GM12878 (cell line): ENCODE measurements around the gene TTLL10. TPM values are rescaled to one million over a fixed set of nuclear protein-coding genes. Genes with fewer than 3 reads are reported as not detected.

Experiments
- ATAC-seq: fragments of 200-7000 bp; cut with Tn5 transposase; 3 replicates; pipeline ENCODE4 v1.9.1; 2020; ENCODE audit warnings: mild to moderate bottlenecking, moderate library complexity
- BruUV-seq: library from RNA; stranded (reverse); fragments of 400-500 nt; replicated peaks from 2 replicates; lab custom pipeline; 2021; lab: Mats Ljungman, UMichigan
- CTCF ChIA-PET: fragments of 300-600 bp; sonication (Branson Sonifier 250); formaldehyde crosslinking; extraction: SDS; loops from one replicate; lab custom pipeline; 2021; ENCODE audit warnings: inconsistent platforms; lab: Yijun Ruan, JAX
- POLR2A ChIA-PET: fragments of 350-600 bp; formaldehyde crosslinking; extraction: SDS; loops from one replicate; lab custom pipeline; 2021; ENCODE audit warnings: inconsistent platforms; lab: Charles Lee
- RAD21 ChIA-PET: fragments of 300-600 bp; sonication (Branson Sonifier 250); formaldehyde crosslinking; loops from one replicate; lab custom pipeline; 2023; ENCODE audit warnings: antibody characterized with exemption; ENCODE audit not compliant: unreplicated experiment; lab: Charles Lee
- SMC1A ChIA-PET: fragments of 300-600 bp; sonication (Branson Sonifier 250); formaldehyde crosslinking; loops from one replicate; lab custom pipeline; 2023; ENCODE audit not compliant: unreplicated experiment, uncharacterized antibody; lab: Charles Lee
- DNase-seq: peaks from one replicate; pipeline ENCODE4 v3.0.0-alpha.2; 2011; ENCODE audit warnings: low read depth, low spot score
- FAIRE-seq: peaks from 3 replicates; lab custom pipeline; 2011; peaks lifted over from hg19 to GRCh38; lab: Jason Lieb, UNC
- H2AFZ ChIP-seq: 2 replicates; pipeline ENCODE4 v1.6.0; 2011; ENCODE audit warnings: low read depth, low read length, control low read depth; ENCODE audit not compliant: control insufficient read depth
- H3K27ac ChIP-seq: 2 replicates; pipeline ENCODE4 v1.5.1; 2011; ENCODE audit warnings: control low read depth; ENCODE audit not compliant: control insufficient read depth, insufficient read depth
- H3K27me3 ChIP-seq, 2 experiments: replicated peaks in 1 of 2; 2 replicates each; pipeline versions ENCODE4 v1.6.0 to v1.6.1; 2011; ENCODE audit warnings: low read length in 1 of 2; ENCODE audit not compliant: control insufficient read depth in 2 of 2, insufficient read depth in 2 of 2
- H3K36me3 ChIP-seq, 2 experiments: 2 replicates each; pipeline ENCODE4 v1.5.1; 2011; ENCODE audit warnings: low read length in 1 of 2; ENCODE audit not compliant: control insufficient read depth in 2 of 2, insufficient read depth in 2 of 2
- H3K4me1 ChIP-seq: 2 replicates; pipeline ENCODE4 v1.6.1; 2011; ENCODE audit warnings: mild to moderate bottlenecking, low read length, moderate library complexity, mixed read lengths; ENCODE audit not compliant: control insufficient read depth, insufficient read depth
- H3K4me2 ChIP-seq: 2 replicates; pipeline ENCODE4 v1.6.0; 2011; ENCODE audit warnings: control low read depth; ENCODE audit not compliant: control insufficient read depth, insufficient read depth
- H3K4me3 ChIP-seq: fragments of 200-600 bp; sonication (generic); 2 replicates; pipeline ENCODE4 v1.5.1; 2016
- H3K79me2 ChIP-seq: 2 replicates; pipeline ENCODE4 v1.6.0; 2011; ENCODE audit warnings: low read length; ENCODE audit not compliant: control insufficient read depth, insufficient read depth
- H3K9ac ChIP-seq: 2 replicates; pipeline ENCODE4 v1.8.0; 2011; ENCODE audit warnings: low read length, control low read depth, mixed read lengths; ENCODE audit not compliant: control insufficient read depth, insufficient read depth
- H3K9me3 ChIP-seq: replicated peaks from 3 replicates; pipeline ENCODE4 v1.5.1; 2011; ENCODE audit warnings: mild to moderate bottlenecking, low read length; ENCODE audit not compliant: control insufficient read depth, insufficient read depth
- H4K20me1 ChIP-seq: 2 replicates; pipeline ENCODE4 v1.6.0; 2011; ENCODE audit not compliant: control insufficient read depth, insufficient read depth
- ATF2 ChIP-seq: IDR thresholded peaks from 2 replicates; pipeline ENCODE4 v1.6.1; 2012; ENCODE audit warnings: low read length, inconsistent platforms
- BACH1 ChIP-seq: fragments of 450-650 bp; IDR thresholded peaks from 2 replicates; pipeline ENCODE4 v1.6.1; 2017; ENCODE audit warnings: mild to moderate bottlenecking, borderline replicate concordance
- CBX3 ChIP-seq: fragments of 200-600 bp; sonication (generic); IDR thresholded peaks from 2 replicates; pipeline ENCODE4 v1.6.1; 2016; ENCODE audit warnings: low read depth, borderline replicate concordance
- CHD4 ChIP-seq: fragments of 200-600 bp; sonication (generic); IDR thresholded peaks from 2 replicates; pipeline ENCODE4 v1.6.1; 2016; ENCODE audit warnings: mild to moderate bottlenecking
- FOS ChIP-seq: IDR thresholded peaks from 3 replicates; pipeline ENCODE4 v1.6.1; 2011; ENCODE audit warnings: borderline replicate concordance; ENCODE audit not compliant: insufficient read length; ENCODE audit errors: extremely low read depth
- HDAC2 ChIP-seq: fragments of 200-600 bp; sonication (generic); IDR thresholded peaks from 2 replicates; pipeline ENCODE4 v1.6.1; 2017
- IKZF1 ChIP-seq: fragments of 450-650 bp; conservative IDR thresholded peaks from 2 replicates; pipeline ENCODE4 v1.6.1; 2017; ENCODE audit warnings: antibody characterized with exemption, mild to moderate bottlenecking
- IRF3 ChIP-seq: fragments of 450-650 bp; IDR thresholded peaks from 2 replicates; pipeline ENCODE4 v1.6.1; 2014; ENCODE audit warnings: mild to moderate bottlenecking
- IRF4 ChIP-seq: IDR thresholded peaks from 2 replicates; pipeline ENCODE4 v1.6.1; 2011; ENCODE audit warnings: low read depth, low read length
- IRF5 ChIP-seq: fragments of 450-650 bp; IDR thresholded peaks from 2 replicates; pipeline ENCODE4 v1.6.1; 2017; ENCODE audit warnings: borderline replicate concordance
- JUNB ChIP-seq: IDR thresholded peaks from 2 replicates; pipeline ENCODE4 v1.6.1; 2016; ENCODE audit warnings: antibody characterized with exemption, mild to moderate bottlenecking
- JUND ChIP-seq: IDR thresholded peaks from 2 replicates; pipeline ENCODE4 v1.6.1; 2012; ENCODE audit warnings: low read depth, mild to moderate bottlenecking, low read length, improper control_type of control experiment, moderate library complexity
- MAX ChIP-seq: IDR thresholded peaks from 2 replicates; pipeline ENCODE4 v1.6.1; 2012; ENCODE audit warnings: low read depth, low read length, improper control_type of control experiment
- MEF2B ChIP-seq: fragments of 450-650 bp; IDR thresholded peaks from 2 replicates; pipeline ENCODE4 v1.6.1; 2018; ENCODE audit warnings: mild to moderate bottlenecking, moderate library complexity; ENCODE audit not compliant: partially characterized antibody, poor library complexity, severe bottlenecking
- NR2F1 ChIP-seq: fragments of 450-650 bp; conservative IDR thresholded peaks from 2 replicates; pipeline ENCODE4 v1.6.1; 2017; ENCODE audit warnings: mild to moderate bottlenecking
- PML ChIP-seq: IDR thresholded peaks from 2 replicates; pipeline ENCODE4 v1.6.1; 2012; ENCODE audit warnings: low read length, inconsistent platforms
- SUZ12 ChIP-seq: fragments of 200-600 bp; sonication (generic); IDR thresholded peaks from one replicate; pipeline ENCODE4 v1.6.1; 2018; ENCODE audit warnings: antibody characterized with exemption, mild to moderate bottlenecking; ENCODE audit not compliant: unreplicated experiment
- TCF12 ChIP-seq: IDR thresholded peaks from 2 replicates; pipeline ENCODE4 v1.6.1; 2011; ENCODE audit warnings: low read depth, mild to moderate bottlenecking, low read length
- ZNF217 ChIP-seq: fragments of 450-650 bp; IDR thresholded peaks from 2 replicates; pipeline ENCODE4 v1.6.1; 2017; ENCODE audit warnings: antibody characterized with exemption, mild to moderate bottlenecking
- ZNF274 ChIP-seq: IDR thresholded peaks from one replicate; pipeline ENCODE4 v1.8.0; 2011; ENCODE audit not compliant: insufficient read length, insufficient read depth
- WGBS: methylation state at CpG from one replicate; pipeline ENCODE4 v1.1.6; 2016; ENCODE audit warnings: low lambda C conversion rate; ENCODE audit not compliant: insufficient replicate concordance, insufficient coverage; ENCODE audit errors: missing lambda C conversion rate; 5-methylcytosine and 5-hydroxymethylcytosine counted together
- in situ Hi-C: fragments of 300-500 bp; cut with MboI; formaldehyde crosslinking; loops from 9 replicates; pipeline ENCODE4 v1.14.3; 2018; ENCODE audit warnings: mixed read lengths
- intact Hi-C: fragments of 100-400 bp; cut with micrococcal nuclease; formaldehyde crosslinking; loops from one replicate; pipeline ENCODE4 v1.14.2; 2022; ENCODE audit not compliant: unreplicated experiment
- polyA plus RNA-seq, 11 experiments: library from polyadenylated mRNA; depleted of rRNA in 4 of 11; unstranded in 6 of 11; stranded (reverse) in 5 of 11; fragments of >200 nt; fragmentation: Nextera tagmentation in 4 of 11; fragmentation: Illumina TruSeq in 1 of 11; extraction: Ambion mirVana in 4 of 11; extraction: Trizol in 1 of 11; gene quantifications; 1 replicate in 1 of 11; 2 replicates in 10 of 11; pipeline versions ENCODE4 v1.2.1 to v1.2.3, GENCODE V29; 2011 to 2016; ENCODE audit warnings: inconsistent platforms in 2 of 11, missing spikeins in 2 of 11, low read depth in 1 of 11
- total RNA-seq, 4 experiments: library from RNA; depleted of rRNA in 3 of 4; stranded (reverse); fragments of >200 nt in 3 of 4; fragmentation: Illumina TruSeq in 1 of 4; extraction: Trizol in 1 of 4; gene quantifications; 2 replicates each; pipeline versions ENCODE4 v1.2.1 to v1.2.3, GENCODE V29; 2013 to 2021

Gene TTLL10
- total and polyA plus RNA-seq, 10 of the 15 experiments (the other 5 are each of a cell fraction or from before 2014, with no cell fraction given), result not detected

- TF ChIP-seq JUND (no peak), SUZ12 (no peak), MEF2B (no peak)
- TF ChIP-seq, all 136 proteins: peak for 0
Observed at GRCh38 chr1:1165485-1165884, 8.2 kb upstream of the TTLL10 start (continued).

- ChIA-PET RAD21 (no interaction called here), POLR2A (no interaction called here), CTCF (no interaction called here), SMC1A (interaction anchor here (1.0 kb wide), 1 partner anchor 46 kb away, joined by 4 read pairs; no protein-coding TSS in a partner anchor)
- Histone ChIP-seq H3K27me3 (peaks cover 0 to 3% of the 10 kb centered on the region in 2 experiments; a peak in 3 of 4 replicates), H4K20me1 (no peaks in the 10 kb centered on the region), H3K79me2 (no peaks in the 10 kb centered on the region), H3K9me3 (no peaks in the 10 kb centered on the region), H3K27ac (no peak overlapping the region), H2AFZ (no peak overlapping the region), H3K36me3 (no peaks in the 10 kb centered on the region), H3K4me1 (peaks cover 8% of the 10 kb centered on the region; the same call in 1 of the 2 replicates), H3K9ac (no peak overlapping the region), H3K4me2 (no peak overlapping the region), H3K4me3 (no peak overlapping the region)
- in situ Hi-C loops (no loop called here), intact Hi-C loops (no loop called here)
- TF ChIP-seq TCF12 (no peak), FOS (no peak), IRF4 (no peak), IRF3 (no peak), NR2F1 (no peak), ZNF217 (no peak), PML (no peak), HDAC2 (no peak), MAX (no peak), ATF2 (no peak), BACH1 (no peak), IRF5 (no peak), IKZF1 (no peak), JUNB (no peak), ZNF274 (no peak), CBX3 (no peak), CHD4 (no peak)
- no peak for FAIRE-seq
- no peak for ATAC-seq
- WGBS, result 44% methylated on average over 23 of the region's 23 CpGs
- DNase-seq, result no peak
- no TSS peak for BruUV-seq
Observed at GRCh38 chr1:1165900-1166421, 7.7 kb upstream of the TTLL10 start.
